ENCODE results near the gene HIF3A. TPM values are rescaled to one million over a fixed set of nuclear protein-coding genes. Genes with fewer than 3 reads are reported as not detected.

Gene HIF3A
- total and polyA plus RNA-seq, 2 of the 8 experiments (the other 6 are each of a cell fraction or from before 2014, with no cell fraction given) = 38.6 to 38.8 TPM

DNA sequence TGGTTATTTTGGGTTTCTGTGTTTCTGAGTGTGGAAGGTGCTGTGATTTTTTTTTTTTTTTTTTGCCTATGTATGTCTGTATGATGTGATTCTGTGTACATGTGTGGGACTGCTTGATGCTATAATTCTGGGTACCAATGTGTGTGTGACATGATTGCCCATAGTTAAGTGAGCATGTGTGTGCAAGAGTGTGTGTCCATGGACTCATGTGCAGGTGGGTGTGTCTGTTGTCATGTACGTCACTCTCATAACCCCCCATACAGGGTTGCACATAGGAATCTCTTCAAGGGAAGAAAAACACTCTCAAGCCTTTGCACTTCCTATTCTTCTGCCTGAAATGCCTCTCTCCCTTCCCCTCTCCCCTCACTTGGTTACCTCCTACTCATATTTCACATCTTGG, 47.5 kb downstream of the HIF3A start (continued):
- TF ChIP-seq RBBP5 (IDR thresholded peaks at IDR 0.05; ENCODE audit: borderline replicate concordance, low read depth, low read length) = no peak
- TF ChIP-seq TAF1 (IDR thresholded peaks at IDR 0.05; ENCODE audit: low read depth, low read length) = no peak

All from H1 (cell line).